C4-2B (cell line): Measurements from ENCODE around the gene PDGFD.

Experiments used
- CTCF ChIP-seq: fragments of 450-650 bp; conservative IDR thresholded peaks from 2 replicates; pipeline ENCODE4 v1.5.1; 2017; ENCODE audit warnings: mild to moderate bottlenecking
- ZFX ChIP-seq: fragments of 450-650 bp; IDR thresholded peaks from 2 replicates; pipeline ENCODE4 v1.6.1; 2017

DNA sequence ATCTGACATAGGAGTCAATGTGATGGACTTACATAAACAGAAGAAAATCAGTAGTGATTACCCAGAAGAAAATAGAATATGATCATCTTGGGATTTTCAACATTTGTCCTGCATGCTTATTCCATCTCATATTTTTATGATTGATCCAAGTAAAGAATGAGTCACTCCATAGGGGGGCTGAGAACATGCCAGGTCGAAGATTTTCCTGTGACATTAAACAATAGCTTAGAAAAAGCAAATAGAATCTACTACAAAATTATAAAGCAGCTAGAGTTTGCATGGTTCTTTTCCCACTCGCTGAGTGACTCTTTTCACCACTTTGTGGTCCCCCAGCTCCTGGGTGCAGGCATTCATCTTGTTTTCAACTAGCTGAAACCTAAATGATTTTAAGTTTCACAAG is 71.2 kb downstream of the PDGFD start:
- TF ChIP-seq CTCF (no peak), ZFX (no peak)
